Liver (tissue), 9 donors: ENCODE data around the gene ADAM8. TPM values are rescaled to one million over a fixed set of nuclear protein-coding genes. Genes with fewer than 3 reads are reported as not detected.

ENCODE experiments used
- DNase-seq: peaks from one replicate; pipeline ENCODE4 v3.0.0-alpha.2; 2017; ENCODE audit warnings: low spot score
- H3K27ac ChIP-seq, 2 donors: one replicate each; pipeline ENCODE4 v1.7.0; 2013; ENCODE audit warnings: inconsistent platforms in 2 of 2, low read length in 2 of 2, control low read depth in 1 of 2, low read depth in 1 of 2, mild to moderate bottlenecking in 1 of 2
- H3K27me3 ChIP-seq, 4 donors: one replicate each; pipeline versions ENCODE4 v1.6.1 to v1.7.0; 2013; ENCODE audit warnings: low read length in 3 of 4, inconsistent platforms in 1 of 4, mild to moderate bottlenecking in 1 of 4, moderate library complexity in 1 of 4; ENCODE audit not compliant: control insufficient read depth in 4 of 4, insufficient read depth in 4 of 4
- H3K36me3 ChIP-seq, 4 donors: one replicate each; pipeline versions ENCODE4 v1.6.1 to v1.7.0; 2013; ENCODE audit warnings: low read length in 3 of 4, mild to moderate bottlenecking in 3 of 4, low read depth in 1 of 4, moderate library complexity in 1 of 4; ENCODE audit not compliant: control insufficient read depth in 4 of 4, insufficient read depth in 3 of 4
- H3K4me1 ChIP-seq, 4 donors: one replicate each; pipeline versions ENCODE4 v1.6.1 to v1.7.0; 2013; ENCODE audit warnings: low read length in 3 of 4, mild to moderate bottlenecking in 3 of 4, moderate library complexity in 1 of 4; ENCODE audit not compliant: control insufficient read depth in 4 of 4, insufficient read depth in 4 of 4
- H3K4me3 ChIP-seq, 3 donors: one replicate each; pipeline versions ENCODE4 v1.6.1 to v1.7.0; 2013; ENCODE audit warnings: low read length in 3 of 3, control low read depth in 1 of 3, low read depth in 1 of 3, mild to moderate bottlenecking in 1 of 3
- H3K9ac ChIP-seq, 2 donors: one replicate each; pipeline ENCODE4 v1.7.0; 2013; ENCODE audit warnings: low read length in 2 of 2, mild to moderate bottlenecking in 2 of 2, moderate library complexity in 2 of 2, control low read depth in 1 of 2, low read depth in 1 of 2
- H3K9me3 ChIP-seq, 4 donors: one replicate each; pipeline versions ENCODE4 v1.6.1 to v1.7.0; 2013; ENCODE audit warnings: low read length in 3 of 4; ENCODE audit not compliant: control insufficient read depth in 4 of 4
- EGR1 ChIP-seq, 2 donors: IDR thresholded peaks; 2 replicates each; pipeline ENCODE4 v1.6.1; 2016 to 2018; ENCODE audit warnings: antibody characterized with exemption in 2 of 2, low read depth in 2 of 2
- FOXA1 ChIP-seq: IDR thresholded peaks from 2 replicates; pipeline ENCODE4 v1.6.1; 2016; ENCODE audit warnings: antibody characterized with exemption
- FOXA2 ChIP-seq: IDR thresholded peaks from 2 replicates; pipeline ENCODE4 v1.6.1; 2016; ENCODE audit warnings: antibody characterized with exemption
- GABPA ChIP-seq, 2 donors: IDR thresholded peaks in 1 of 2; conservative IDR thresholded peaks in 1 of 2; 2 replicates each; pipeline ENCODE4 v1.6.1; 2016; ENCODE audit warnings: antibody characterized with exemption in 2 of 2, mild to moderate bottlenecking in 1 of 2, moderate library complexity in 1 of 2
- HNF4A ChIP-seq, 2 donors: conservative IDR thresholded peaks; 2 replicates each; pipeline ENCODE4 v1.6.1; 2016; ENCODE audit warnings: antibody characterized with exemption in 2 of 2, mild to moderate bottlenecking in 2 of 2
- HNF4G ChIP-seq: IDR thresholded peaks from 2 replicates; pipeline ENCODE4 v1.6.1; 2016; ENCODE audit warnings: antibody characterized with exemption
- JUND ChIP-seq, 2 donors: IDR thresholded peaks; 2 replicates each; pipeline ENCODE4 v1.6.1; 2016; ENCODE audit warnings: antibody characterized with exemption in 2 of 2
- NR2F2 ChIP-seq: IDR thresholded peaks from 2 replicates; pipeline ENCODE4 v1.6.1; 2016; ENCODE audit warnings: antibody characterized with exemption
- RAD21 ChIP-seq, 2 donors: IDR thresholded peaks; 2 replicates each; pipeline ENCODE4 v1.6.1; 2016; ENCODE audit warnings: antibody characterized with exemption in 2 of 2, mild to moderate bottlenecking in 2 of 2
- RXRA ChIP-seq, 2 donors: IDR thresholded peaks; 2 replicates each; pipeline ENCODE4 v1.6.1; 2017 to 2018; ENCODE audit warnings: antibody characterized with exemption in 2 of 2, mild to moderate bottlenecking in 1 of 2
- SP1 ChIP-seq: IDR thresholded peaks from 2 replicates; pipeline ENCODE4 v1.6.1; 2018; ENCODE audit warnings: antibody characterized with exemption, mild to moderate bottlenecking
- TAF1 ChIP-seq: conservative IDR thresholded peaks from 2 replicates; pipeline ENCODE4 v1.6.1; 2016; ENCODE audit warnings: antibody characterized with exemption, mild to moderate bottlenecking
- YY1 ChIP-seq: IDR thresholded peaks from 2 replicates; pipeline ENCODE4 v1.6.1; 2016; ENCODE audit warnings: antibody characterized with exemption, mild to moderate bottlenecking
- WGBS: extraction: QIAGEN DNeasy Blood & Tissue Kit; methylation state at CpG from one replicate; pipeline ENCODE4 v1.1.7; 2013; 5-methylcytosine and 5-hydroxymethylcytosine counted together
- polyA plus RNA-seq, 2 donors: library from polyadenylated mRNA; stranded (reverse) in 1 of 2; unstranded in 1 of 2; fragments of 200-250 nt in 1 of 2; fragments of >200 nt in 1 of 2; fragmentation: Nextera tagmentation in 1 of 2; extraction: Ambion mirVana in 1 of 2; gene quantifications; one replicate each; pipeline versions ENCODE4 v1.2.1 to v1.2.3, GENCODE V29; 2013 to 2015
- total RNA-seq, 2 donors: library from RNA; depleted of rRNA; stranded (reverse); fragments of >200 nt; gene quantifications; one replicate each; pipeline ENCODE4 v1.2.3, GENCODE V29; 2014
- TF ChIP-seq, protein P1 (sequence below): IDR thresholded peaks from 2 replicates; pipeline ENCODE4 v1.6.1; 2016; ENCODE audit warnings: antibody characterized with exemption, mild to moderate bottlenecking
- TF ChIP-seq, protein P2 (sequence below): IDR thresholded peaks from 2 replicates; pipeline ENCODE4 v1.6.1; 2016; ENCODE audit warnings: antibody characterized with exemption
- TF ChIP-seq, protein P3 (sequence below): fragments of 150-350 bp; IDR thresholded peaks from 2 replicates; pipeline ENCODE4 v1.5.1; 2017; ENCODE audit warnings: improper control_type of control experiment, low read depth, low read length; ENCODE audit not compliant: missing input control
- TF ChIP-seq, protein P4 (sequence below): IDR thresholded peaks from 2 replicates; pipeline ENCODE4 v1.6.1; 2016; ENCODE audit warnings: antibody characterized with exemption
- TF ChIP-seq, protein P5 (sequence below): IDR thresholded peaks from 2 replicates; pipeline ENCODE4 v1.6.1; 2016; ENCODE audit warnings: antibody characterized with exemption
- donor health status: healthy.
- donor health status: healthy.
- donor health status: healthy.
- donor health status: healthy.
- donor health status: healthy.

Gene ADAM8
- total and polyA plus RNA-seq, 4 donors, result 1.3 to 6.9 (median 3.7) TPM

DNA sequence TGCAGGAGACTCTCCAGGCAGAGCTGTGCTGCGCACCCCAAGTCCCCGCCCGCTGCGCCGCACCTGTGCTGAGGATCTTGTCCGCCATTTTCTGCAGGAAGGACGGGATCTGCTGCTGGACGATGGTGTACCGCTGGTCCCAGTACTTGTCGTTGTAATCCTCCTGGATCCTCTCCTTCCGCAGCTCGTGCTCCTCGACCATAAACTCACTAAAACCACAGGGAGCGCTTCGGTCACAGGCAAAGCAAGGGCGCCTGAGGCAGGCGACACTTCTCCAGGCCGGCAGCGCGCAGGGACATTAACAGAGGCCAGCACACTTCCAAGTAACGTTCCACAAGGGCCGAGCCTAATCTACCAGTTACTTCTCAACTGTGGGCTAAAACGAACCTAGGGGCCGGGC, 13.1 kb upstream of the ADAM8 start:
- Histone ChIP-seq H3K27me3 (no peaks in the 10 kb centered on the region), H3K27ac (no peak overlapping the region), H3K9ac (no peak overlapping the region), H3K9me3 (no peaks in the 10 kb centered on the region), H3K36me3 (peaks cover 22 to 85% (median 48%) of the 10 kb centered on the region in 4 donors), H3K4me3 (no peak overlapping the region), H3K4me1 (no peaks in the 10 kb centered on the region)
- 96% methylated on average over 24 of the region's 24 CpGs for WGBS
- TF ChIP-seq, protein P1, sequence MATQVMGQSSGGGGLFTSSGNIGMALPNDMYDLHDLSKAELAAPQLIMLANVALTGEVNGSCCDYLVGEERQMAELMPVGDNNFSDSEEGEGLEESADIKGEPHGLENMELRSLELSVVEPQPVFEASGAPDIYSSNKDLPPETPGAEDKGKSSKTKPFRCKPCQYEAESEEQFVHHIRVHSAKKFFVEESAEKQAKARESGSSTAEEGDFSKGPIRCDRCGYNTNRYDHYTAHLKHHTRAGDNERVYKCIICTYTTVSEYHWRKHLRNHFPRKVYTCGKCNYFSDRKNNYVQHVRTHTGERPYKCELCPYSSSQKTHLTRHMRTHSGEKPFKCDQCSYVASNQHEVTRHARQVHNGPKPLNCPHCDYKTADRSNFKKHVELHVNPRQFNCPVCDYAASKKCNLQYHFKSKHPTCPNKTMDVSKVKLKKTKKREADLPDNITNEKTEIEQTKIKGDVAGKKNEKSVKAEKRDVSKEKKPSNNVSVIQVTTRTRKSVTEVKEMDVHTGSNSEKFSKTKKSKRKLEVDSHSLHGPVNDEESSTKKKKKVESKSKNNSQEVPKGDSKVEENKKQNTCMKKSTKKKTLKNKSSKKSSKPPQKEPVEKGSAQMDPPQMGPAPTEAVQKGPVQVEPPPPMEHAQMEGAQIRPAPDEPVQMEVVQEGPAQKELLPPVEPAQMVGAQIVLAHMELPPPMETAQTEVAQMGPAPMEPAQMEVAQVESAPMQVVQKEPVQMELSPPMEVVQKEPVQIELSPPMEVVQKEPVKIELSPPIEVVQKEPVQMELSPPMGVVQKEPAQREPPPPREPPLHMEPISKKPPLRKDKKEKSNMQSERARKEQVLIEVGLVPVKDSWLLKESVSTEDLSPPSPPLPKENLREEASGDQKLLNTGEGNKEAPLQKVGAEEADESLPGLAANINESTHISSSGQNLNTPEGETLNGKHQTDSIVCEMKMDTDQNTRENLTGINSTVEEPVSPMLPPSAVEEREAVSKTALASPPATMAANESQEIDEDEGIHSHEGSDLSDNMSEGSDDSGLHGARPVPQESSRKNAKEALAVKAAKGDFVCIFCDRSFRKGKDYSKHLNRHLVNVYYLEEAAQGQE, result no peak
- TF ChIP-seq JUND (IDR thresholded peaks at IDR 0.05) (no peak), RAD21 (IDR thresholded peaks at IDR 0.05) (no peak), EGR1 (IDR thresholded peaks at IDR 0.05; ENCODE audit: low read depth in 2 of 2) (no peak), YY1 (no peak)
- TF ChIP-seq, protein P2, sequence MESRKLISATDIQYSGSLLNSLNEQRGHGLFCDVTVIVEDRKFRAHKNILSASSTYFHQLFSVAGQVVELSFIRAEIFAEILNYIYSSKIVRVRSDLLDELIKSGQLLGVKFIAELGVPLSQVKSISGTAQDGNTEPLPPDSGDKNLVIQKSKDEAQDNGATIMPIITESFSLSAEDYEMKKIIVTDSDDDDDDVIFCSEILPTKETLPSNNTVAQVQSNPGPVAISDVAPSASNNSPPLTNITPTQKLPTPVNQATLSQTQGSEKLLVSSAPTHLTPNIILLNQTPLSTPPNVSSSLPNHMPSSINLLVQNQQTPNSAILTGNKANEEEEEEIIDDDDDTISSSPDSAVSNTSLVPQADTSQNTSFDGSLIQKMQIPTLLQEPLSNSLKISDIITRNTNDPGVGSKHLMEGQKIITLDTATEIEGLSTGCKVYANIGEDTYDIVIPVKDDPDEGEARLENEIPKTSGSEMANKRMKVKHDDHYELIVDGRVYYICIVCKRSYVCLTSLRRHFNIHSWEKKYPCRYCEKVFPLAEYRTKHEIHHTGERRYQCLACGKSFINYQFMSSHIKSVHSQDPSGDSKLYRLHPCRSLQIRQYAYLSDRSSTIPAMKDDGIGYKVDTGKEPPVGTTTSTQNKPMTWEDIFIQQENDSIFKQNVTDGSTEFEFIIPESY, result no peak
- no peak for DNase-seq

DNA sequence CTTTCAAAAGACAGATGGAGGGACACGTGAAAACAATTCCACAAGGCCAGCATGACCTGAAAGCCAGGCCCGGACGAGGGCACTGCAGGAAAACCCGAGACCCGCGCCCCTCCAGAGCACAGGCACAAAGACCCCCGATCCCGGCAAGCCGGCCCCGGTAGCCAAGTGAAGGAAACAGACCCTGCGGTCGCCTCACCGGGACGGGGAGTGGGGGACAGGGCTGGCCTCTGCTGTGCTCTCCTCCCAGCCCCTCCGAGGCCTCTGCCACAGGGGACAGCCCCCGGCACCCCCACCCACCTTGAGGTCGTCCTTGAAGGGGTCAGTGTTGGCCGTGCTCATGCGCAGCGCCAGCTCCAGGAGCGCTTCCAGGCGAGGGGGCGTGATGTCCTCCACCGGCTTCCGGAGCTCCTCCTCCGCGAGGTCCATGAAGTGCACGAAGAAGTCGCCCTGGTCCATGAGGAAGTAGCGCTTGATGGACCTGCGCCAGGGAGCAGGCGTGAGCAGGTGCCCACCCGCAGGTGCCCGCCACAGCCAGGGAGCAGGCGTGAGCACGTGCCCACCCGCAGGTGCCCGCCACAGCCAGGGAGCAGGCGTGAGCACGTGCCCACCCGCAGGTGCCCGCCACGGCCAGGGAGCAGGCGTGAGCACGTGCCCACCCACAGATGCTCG, 11.3 kb upstream of the ADAM8 start:
- WGBS, result 95% methylated on average over 46 of the region's 46 CpGs
- Histone ChIP-seq H3K9ac (no peak overlapping the region), H3K4me3 (no peak overlapping the region), H3K27ac (no peak overlapping the region), H3K36me3 (peaks cover 29 to 85% (median 54%) of the 10 kb centered on the region in 4 donors), H3K4me1 (no peaks in the 10 kb centered on the region), H3K9me3 (no peaks in the 10 kb centered on the region), H3K27me3 (no peaks in the 10 kb centered on the region)
- DNase-seq, result no peak
- no peak for TF ChIP-seq YY1
- no peak for TF ChIP-seq NR2F2
- no peak for TF ChIP-seq EGR1 (IDR thresholded peaks at IDR 0.05; ENCODE audit: low read depth in 2 of 2)
- TF ChIP-seq RAD21 (IDR thresholded peaks at IDR 0.05), result no peak
- TF ChIP-seq HNF4A (conservative IDR thresholded peaks at IDR 0.05), result no peak
- TF ChIP-seq GABPA (IDR thresholded peaks at IDR 0.05 in 1 of 2, conservative IDR thresholded peaks at IDR 0.05 in 1 of 2), result no peak
- TF ChIP-seq RXRA (IDR thresholded peaks at IDR 0.05), result no peak
- TF ChIP-seq TAF1, result no peak
- TF ChIP-seq, protein P3, sequence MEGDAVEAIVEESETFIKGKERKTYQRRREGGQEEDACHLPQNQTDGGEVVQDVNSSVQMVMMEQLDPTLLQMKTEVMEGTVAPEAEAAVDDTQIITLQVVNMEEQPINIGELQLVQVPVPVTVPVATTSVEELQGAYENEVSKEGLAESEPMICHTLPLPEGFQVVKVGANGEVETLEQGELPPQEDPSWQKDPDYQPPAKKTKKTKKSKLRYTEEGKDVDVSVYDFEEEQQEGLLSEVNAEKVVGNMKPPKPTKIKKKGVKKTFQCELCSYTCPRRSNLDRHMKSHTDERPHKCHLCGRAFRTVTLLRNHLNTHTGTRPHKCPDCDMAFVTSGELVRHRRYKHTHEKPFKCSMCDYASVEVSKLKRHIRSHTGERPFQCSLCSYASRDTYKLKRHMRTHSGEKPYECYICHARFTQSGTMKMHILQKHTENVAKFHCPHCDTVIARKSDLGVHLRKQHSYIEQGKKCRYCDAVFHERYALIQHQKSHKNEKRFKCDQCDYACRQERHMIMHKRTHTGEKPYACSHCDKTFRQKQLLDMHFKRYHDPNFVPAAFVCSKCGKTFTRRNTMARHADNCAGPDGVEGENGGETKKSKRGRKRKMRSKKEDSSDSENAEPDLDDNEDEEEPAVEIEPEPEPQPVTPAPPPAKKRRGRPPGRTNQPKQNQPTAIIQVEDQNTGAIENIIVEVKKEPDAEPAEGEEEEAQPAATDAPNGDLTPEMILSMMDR, result no peak
- TF ChIP-seq, protein P2, result no peak
- TF ChIP-seq SP1, result no peak
- TF ChIP-seq HNF4G, result no peak
- TF ChIP-seq FOXA1, result no peak
- TF ChIP-seq, protein P1, result no peak
- TF ChIP-seq, protein P4, sequence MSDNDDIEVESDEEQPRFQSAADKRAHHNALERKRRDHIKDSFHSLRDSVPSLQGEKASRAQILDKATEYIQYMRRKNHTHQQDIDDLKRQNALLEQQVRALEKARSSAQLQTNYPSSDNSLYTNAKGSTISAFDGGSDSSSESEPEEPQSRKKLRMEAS, result no peak
- no peak for TF ChIP-seq FOXA2
- TF ChIP-seq, protein P5, sequence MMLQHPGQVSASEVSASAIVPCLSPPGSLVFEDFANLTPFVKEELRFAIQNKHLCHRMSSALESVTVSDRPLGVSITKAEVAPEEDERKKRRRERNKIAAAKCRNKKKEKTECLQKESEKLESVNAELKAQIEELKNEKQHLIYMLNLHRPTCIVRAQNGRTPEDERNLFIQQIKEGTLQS, result no peak
- no peak for TF ChIP-seq JUND (IDR thresholded peaks at IDR 0.05)
